ENCODE measurements around the gene ULK1. TPM values are rescaled to one million over a fixed set of nuclear protein-coding genes. Genes with fewer than 3 reads are reported as not detected.

The ULK1 gene
- total and polyA plus RNA-seq, 10 donors, result 9.9 to 60.7 (median 46.7) TPM

DNA sequence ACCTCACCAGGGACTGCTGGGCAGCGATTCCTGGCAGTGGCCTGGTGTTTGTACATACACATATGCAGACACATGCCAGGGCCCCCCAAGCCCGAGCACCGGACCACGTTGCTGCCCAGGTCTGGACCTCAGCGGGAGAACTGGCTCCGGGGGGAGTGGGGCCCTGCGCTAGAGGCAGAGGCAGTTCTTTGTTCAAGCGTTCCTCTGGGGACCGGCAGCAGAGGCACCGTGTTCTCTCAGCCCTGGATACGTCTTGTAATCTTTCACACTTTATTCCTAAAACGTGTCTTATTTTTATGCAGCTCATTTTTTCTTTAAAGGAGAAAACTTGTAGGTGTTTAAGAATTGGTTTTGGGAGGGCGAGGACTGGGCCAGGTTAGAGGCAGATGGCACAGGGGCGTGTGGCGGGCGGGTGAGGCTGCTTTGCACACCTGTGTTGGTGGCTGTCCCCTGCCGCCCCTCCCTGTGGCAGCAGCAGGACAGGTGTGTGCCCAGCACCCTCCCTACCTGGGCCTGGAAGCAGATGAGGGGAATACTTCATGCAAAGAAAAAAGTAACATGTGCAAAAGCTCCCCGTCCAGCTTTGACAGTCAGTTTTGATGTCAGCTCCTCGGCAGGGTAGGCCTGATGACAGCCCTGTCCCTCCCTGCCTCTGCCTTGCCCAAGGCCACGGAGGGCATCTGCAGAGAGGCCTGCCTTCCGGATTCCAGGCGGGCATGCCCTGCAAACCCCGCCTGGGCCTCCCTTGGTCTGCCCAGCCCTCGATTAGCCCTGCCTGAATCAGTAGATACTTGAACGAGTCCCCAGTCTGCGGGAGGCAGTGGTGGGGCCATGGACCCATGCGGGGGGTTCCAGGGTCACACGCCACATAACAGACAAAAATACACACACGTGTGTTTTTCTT lies 27.7 kb downstream of the ULK1 start:
- Histone ChIP-seq H3K9me3 (no peaks in the 10 kb centered on the region), H3K27ac (peak overlapping the region in 3 of 8 donors; percentile 21 to 73 (median 61)), H3K4me1 (peaks cover 10 to 36% (median 28%) of the 10 kb centered on the region in 6 donors), H3K36me3 (peaks cover 0 to 60% (median 43%) of the 10 kb centered on the region in 6 donors), H3K4me3 (no peak overlapping the region), H3K27me3 (replicated peaks in 1 of 7) (no peaks in the 10 kb centered on the region)
- intact Hi-C loops (cut with DNase I; ENCODE audit: low total_unique reads), result no loop called here
- DNase-seq, result no peak
- TF ChIP-seq POLR2AphosphoS5 (IDR thresholded peaks at IDR 0.05), result peak; percentile 46 to 74 (median 57)
- no peak for TF ChIP-seq POLR2A (IDR thresholded peaks at IDR 0.05)
- TF ChIP-seq, protein P1, sequence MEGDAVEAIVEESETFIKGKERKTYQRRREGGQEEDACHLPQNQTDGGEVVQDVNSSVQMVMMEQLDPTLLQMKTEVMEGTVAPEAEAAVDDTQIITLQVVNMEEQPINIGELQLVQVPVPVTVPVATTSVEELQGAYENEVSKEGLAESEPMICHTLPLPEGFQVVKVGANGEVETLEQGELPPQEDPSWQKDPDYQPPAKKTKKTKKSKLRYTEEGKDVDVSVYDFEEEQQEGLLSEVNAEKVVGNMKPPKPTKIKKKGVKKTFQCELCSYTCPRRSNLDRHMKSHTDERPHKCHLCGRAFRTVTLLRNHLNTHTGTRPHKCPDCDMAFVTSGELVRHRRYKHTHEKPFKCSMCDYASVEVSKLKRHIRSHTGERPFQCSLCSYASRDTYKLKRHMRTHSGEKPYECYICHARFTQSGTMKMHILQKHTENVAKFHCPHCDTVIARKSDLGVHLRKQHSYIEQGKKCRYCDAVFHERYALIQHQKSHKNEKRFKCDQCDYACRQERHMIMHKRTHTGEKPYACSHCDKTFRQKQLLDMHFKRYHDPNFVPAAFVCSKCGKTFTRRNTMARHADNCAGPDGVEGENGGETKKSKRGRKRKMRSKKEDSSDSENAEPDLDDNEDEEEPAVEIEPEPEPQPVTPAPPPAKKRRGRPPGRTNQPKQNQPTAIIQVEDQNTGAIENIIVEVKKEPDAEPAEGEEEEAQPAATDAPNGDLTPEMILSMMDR (IDR thresholded peaks at IDR 0.05 in 8 of 11, conservative IDR thresholded peaks at IDR 0.05 in 3 of 11), result no peak
- 82 to 90% (median 85%) methylated on average over 23 to 29 of the region's 29 CpGs for WGBS, 5 donors

DNA sequence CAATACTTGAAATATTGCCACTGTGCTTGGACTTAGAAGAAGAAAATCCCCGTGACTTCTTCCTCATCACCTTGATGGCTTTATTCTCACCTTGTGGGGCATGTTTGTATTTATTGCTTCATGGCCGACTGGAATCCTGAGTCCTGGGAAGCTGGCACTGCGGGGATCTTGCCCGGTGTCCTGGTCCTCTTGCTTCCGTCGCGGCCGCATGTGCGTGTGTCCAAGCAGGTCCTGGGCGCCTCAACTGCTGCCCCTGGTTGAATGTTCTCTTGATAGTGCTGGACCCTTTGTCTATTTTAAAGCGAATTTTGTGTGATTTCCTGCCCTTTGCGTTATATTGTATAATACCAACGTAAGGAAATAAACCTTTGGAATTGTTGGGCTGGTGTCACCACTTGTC lies 28.4 kb downstream of the ULK1 start:
- peaks cover 10 to 42% (median 29%) of the 10 kb centered on the region in 6 donors for H3K4me1 ChIP-seq
- WGBS, 5 donors, result 92 to 96% (median 92%) methylated on average over 13 of the region's 13 CpGs
- no peaks in the 10 kb centered on the region for H3K27me3 ChIP-seq (replicated peaks in 1 of 7)
- no peak for DNase-seq
- intact Hi-C loops (cut with DNase I; ENCODE audit: low total_unique reads), result no loop called here
- peaks cover 0 to 53% (median 38%) of the 10 kb centered on the region in 6 donors for H3K36me3 ChIP-seq
- H3K27ac ChIP-seq, result peak overlapping the region in 4 of 8 donors; percentile 21 to 73 (median 60)
- TF ChIP-seq, protein P1 (IDR thresholded peaks at IDR 0.05 in 8 of 11, conservative IDR thresholded peaks at IDR 0.05 in 3 of 11), result no peak
- no peak for TF ChIP-seq POLR2A (IDR thresholded peaks at IDR 0.05)
- TF ChIP-seq POLR2AphosphoS5 (IDR thresholded peaks at IDR 0.05), result no peak
- no peak overlapping the region for H3K4me3 ChIP-seq
- no peaks in the 10 kb centered on the region for H3K9me3 ChIP-seq

DNA sequence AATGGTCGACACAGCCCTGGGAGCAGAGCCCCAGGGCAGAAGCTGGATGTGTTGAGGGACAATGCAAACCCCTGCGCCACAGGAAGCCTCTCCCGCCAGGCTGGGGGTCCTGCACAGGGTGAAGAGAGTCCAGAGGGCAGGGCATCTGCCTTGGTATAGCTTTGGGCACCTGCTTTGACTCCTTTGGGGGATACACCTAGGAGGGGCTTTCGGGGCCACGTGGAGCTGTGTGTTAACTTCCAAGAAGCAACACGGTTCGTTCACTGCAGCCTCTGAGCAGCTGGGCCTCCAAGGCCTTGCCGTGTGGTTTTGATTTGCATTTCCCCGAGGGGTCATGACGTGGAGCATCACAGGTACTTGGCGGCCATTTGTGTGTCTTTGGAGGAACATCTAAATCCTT lies 28.8 kb downstream of the ULK1 start:
- Histone ChIP-seq H3K9me3 (no peaks in the 10 kb centered on the region), H3K36me3 (peaks cover 0 to 48% (median 33%) of the 10 kb centered on the region in 6 donors), H3K27me3 (replicated peaks in 1 of 7) (no peaks in the 10 kb centered on the region), H3K4me1 (peaks cover 10 to 47% (median 34%) of the 10 kb centered on the region in 6 donors), H3K4me3 (peak overlapping the region in 1 of 8 donors; percentile 25), H3K27ac (peak overlapping the region in 5 of 8 donors; percentile 46 to 73 (median 58))
- intact Hi-C loops (cut with DNase I; ENCODE audit: low total_unique reads), result no loop called here
- DNase-seq, result no peak
- 65 to 75% (median 69%) methylated on average over 11 of the region's 11 CpGs for WGBS, 5 donors
- TF ChIP-seq, protein P1 (IDR thresholded peaks at IDR 0.05 in 8 of 11, conservative IDR thresholded peaks at IDR 0.05 in 3 of 11), result no peak
- TF ChIP-seq POLR2AphosphoS5 (IDR thresholded peaks at IDR 0.05), result peak in 2 of 3 donors; percentile 46 to 54

Measured in spleen (tissue), 11 donors.